Heart left ventricle (tissue), 13 donors: ENCODE measurements around the gene SMOC2.

Experiments used
- CTCF ChIP-seq, 12 donors: fragments of 200-600 bp; sonication (generic) in 4 of 12; IDR thresholded peaks; one replicate each; pipeline versions ENCODE4 v1.5.0 to v1.8.0; 2018 to 2022; ENCODE audit warnings: antibody characterized with exemption in 12 of 12, mild to moderate bottlenecking in 5 of 12
- POLR2A ChIP-seq, 2 donors: fragments of 450-650 bp; IDR thresholded peaks; one replicate each; pipeline ENCODE4 v1.6.1; 2017; ENCODE audit warnings: antibody characterized with exemption in 2 of 2, mild to moderate bottlenecking in 2 of 2, moderate library complexity in 2 of 2
- donor health status: ischemic (EF 13 %, LVEDD 7.1; RV severe dilation, severe dysfunction).
- donor health status: DM: no; HTN: yes; CAD: no.
- donor health status: DM: no; HTN: no; CAD: no.
- donor health status: ischemic (EF 25% LVEDD 6.9; RV normal size, moderate dysfunction).
- donor health status: ischemic (EF 25% LVEDD 5.7; RV mildly dilated, moderate dysfunction).
- donor health status: ischemic (EF 35%, LVEDD 5.7; RV mildly dilated, moderate dysfunction).
- donor health status: nonischemic (EF 11% LVEDD 7.7; RV severe dilation, severe dysfunction).
- donor health status: DM: yes; HTN: yes; CAD: no.
- donor health status: PGD.
- donor health status: ischemic (EF 29% LVEDD 5.4; RV normal size, mild dysfunction).
- donor health status: nonischemic (EF 23%, LVEDD 6.1; RV moderate dilation, normal function).

GRCh38 chr6:168529214-168529613 lies 88.2 kb downstream of the SMOC2 start:
- TF ChIP-seq POLR2A (IDR thresholded peaks at IDR 0.05) (no peak), CTCF (IDR thresholded peaks at IDR 0.05) (no peak)
